NK-92 (cell line): ENCODE measurements around the gene UNG.

Source experiments
- DNase-seq: peaks from one replicate; lab custom pipeline; 2025; ENCODE audit not compliant: unreplicated experiment; lab: John Stamatoyannopoulos, UW

UNG gene

GRCh38 chr12:109154451-109155438, 57.3 kb downstream of the UNG start:
- DNase-seq, result no peak

- DNase-seq, result no peak
Measured at GRCh38 chr12:109156036-109156435, 58.6 kb downstream of the UNG start.

GRCh38 chr12:109156586-109156985, 59.2 kb downstream of the UNG start:
- no peak for DNase-seq

- DNase-seq, result no peak
Measured at GRCh38 chr12:109157986-109158385, 60.6 kb downstream of the UNG start.

- DNase-seq, result no peak
Measured at GRCh38 chr12:109160433-109160832, 63.0 kb downstream of the UNG start.
